HCT116 (cell line): ENCODE results near the gene PLEKHA6. TPM values are rescaled to one million over a fixed set of nuclear protein-coding genes. Genes with fewer than 3 reads are reported as not detected.

Experiments
- ATAC-seq: fragments of 200-7000 bp; cut with Tn5 transposase; 2 replicates; pipeline ENCODE4 v1.9.1; 2020; ENCODE audit warnings: mild to moderate bottlenecking, moderate library complexity
- BruUV-seq: library from RNA; stranded (reverse); fragments of 400-500 nt; replicated peaks from 2 replicates; lab custom pipeline; 2021; lab: Mats Ljungman, UMichigan
- CTCF ChIA-PET: fragments of 300-600 bp; sonication (Branson Sonifier 250); formaldehyde crosslinking; loops from one replicate; lab custom pipeline; 2021; ENCODE audit warnings: antibody characterized with exemption; lab: Charles Lee
- POLR2A ChIA-PET: fragments of 300-600, 350-600 bp; sonication (Branson Sonifier 250); formaldehyde crosslinking; loops from one replicate; lab custom pipeline; 2021; ENCODE audit warnings: antibody characterized with exemption; lab: Charles Lee
- RAD21 ChIA-PET, 2 experiments: fragments of 300-600 bp; sonication (Branson Sonifier 250); formaldehyde crosslinking; loops; one replicate each; lab custom pipeline; 2023; ENCODE audit warnings: low total read pairs in 2 of 2; ENCODE audit not compliant: uncharacterized antibody in 2 of 2, unreplicated experiment in 2 of 2, low non-redundant PET in 1 of 2; lab: Charles Lee
- DNase-seq: peaks from one replicate; pipeline ENCODE4 v3.0.0-alpha.2; 2010; ENCODE audit warnings: low read depth, low spot score
- H2AFZ ChIP-seq: fragments of 200-600 bp; shearing (Covaris generic), sonication (generic); 2 replicates; pipeline ENCODE4 v1.6.1; 2017; ENCODE audit warnings: low read depth, mixed run types, mixed read lengths, antibody characterized with exemption, low read length; ENCODE audit not compliant: poor library complexity, severe bottlenecking
- H3K27ac ChIP-seq: 2 replicates; pipeline ENCODE4 v1.5.1; 2012; ENCODE audit warnings: low read depth, low read length
- H3K27me3 ChIP-seq: fragments of 200-600 bp; sonication (generic); 2 replicates; pipeline ENCODE4 v1.6.1; 2016; ENCODE audit warnings: mixed run types, low read length, mixed read lengths; ENCODE audit not compliant: insufficient read depth
- H3K36me3 ChIP-seq, 2 experiments: fragments of 200-500 bp in 1 of 2; fragments of 200-600 bp in 1 of 2; sonication (Bioruptor generic) in 1 of 2; sonication (generic) in 1 of 2; 2 replicates each; pipeline versions ENCODE4 v1.5.1 to v1.6.1; 2014 to 2016; ENCODE audit warnings: low read length in 2 of 2, inconsistent platforms in 1 of 2, mixed read lengths in 1 of 2, mixed run types in 1 of 2; ENCODE audit not compliant: insufficient read depth in 2 of 2, control insufficient read depth in 1 of 2
- H3K4me1 ChIP-seq, 2 experiments: fragments of 200-600 bp in 1 of 2; sonication (generic) in 1 of 2; 2 replicates each; pipeline versions ENCODE4 v1.5.1 to v1.6.1; 2012 to 2017; ENCODE audit warnings: low read length in 2 of 2, inconsistent platforms in 1 of 2, mild to moderate bottlenecking in 1 of 2, mixed read lengths in 1 of 2, mixed run types in 1 of 2, moderate library complexity in 1 of 2; ENCODE audit not compliant: insufficient read depth in 2 of 2, control insufficient read depth in 1 of 2
- H3K4me2 ChIP-seq: fragments of 200-600 bp; sonication (generic); 2 replicates; pipeline ENCODE4 v1.6.1; 2017; ENCODE audit warnings: mixed run types, low read length, mixed read lengths
- H3K4me3 ChIP-seq, 2 experiments: fragments of 200-600 bp in 1 of 2; sonication (generic) in 1 of 2; replicated peaks in 1 of 2; 2 replicates each; pipeline ENCODE4 v1.5.1; 2011 to 2016; ENCODE audit warnings: low read length in 2 of 2, control low read depth in 1 of 2, low read depth in 1 of 2, mild to moderate bottlenecking in 1 of 2, mixed read lengths in 1 of 2, mixed run types in 1 of 2
- H3K79me2 ChIP-seq: fragments of 200-600 bp; sonication (generic); 2 replicates; pipeline ENCODE4 v1.6.1; 2017; ENCODE audit warnings: mild to moderate bottlenecking, mixed run types, low read length, moderate library complexity, mixed read lengths; ENCODE audit not compliant: insufficient read depth
- H3K9ac ChIP-seq: fragments of 200-600 bp; sonication (generic); 2 replicates; pipeline ENCODE4 v1.6.1; 2016; ENCODE audit warnings: low read length, mixed read lengths
- H3K9me2 ChIP-seq: fragments of 200-600 bp; sonication (generic), shearing (Covaris generic); 2 replicates; pipeline ENCODE4 v1.6.1; 2017; ENCODE audit warnings: mixed run types, mild to moderate bottlenecking, moderate library complexity; ENCODE audit not compliant: insufficient read depth
- H3K9me3 ChIP-seq, 2 experiments: fragments of 200-500 bp in 1 of 2; fragments of 200-600 bp in 1 of 2; sonication (Bioruptor generic) in 1 of 2; sonication (generic) in 1 of 2; 2 replicates each; pipeline ENCODE4 v1.6.1; 2014 to 2017; ENCODE audit warnings: low read length in 2 of 2, mixed read lengths in 2 of 2, inconsistent platforms in 1 of 2, low read depth in 1 of 2, mild to moderate bottlenecking in 1 of 2, mixed run types in 1 of 2, moderate library complexity in 1 of 2; ENCODE audit not compliant: control insufficient read depth in 1 of 2, insufficient read depth in 1 of 2
- H4K20me1 ChIP-seq: fragments of 200-600 bp; sonication (generic), shearing (Covaris generic); 2 replicates; pipeline ENCODE4 v1.6.1; 2017; ENCODE audit warnings: mixed run types, mild to moderate bottlenecking, moderate library complexity; ENCODE audit not compliant: insufficient read depth
- CBX3 ChIP-seq: IDR thresholded peaks from 2 replicates; pipeline ENCODE4 v1.6.1; 2012; ENCODE audit warnings: low read depth
- EGR1 ChIP-seq: IDR thresholded peaks from 2 replicates; pipeline ENCODE4 v1.6.1; 2012; ENCODE audit warnings: low read depth
- FOSL1 ChIP-seq: IDR thresholded peaks from 2 replicates; pipeline ENCODE4 v1.6.1; 2012; ENCODE audit warnings: low read depth
- POLR2A ChIP-seq: IDR thresholded peaks from 2 replicates; pipeline ENCODE4 v1.7.0; 2011; ENCODE audit warnings: borderline replicate concordance; ENCODE audit not compliant: insufficient read depth, insufficient read length; ENCODE audit errors: extremely low read depth
- POLR2AphosphoS5 ChIP-seq: IDR thresholded peaks from 2 replicates; pipeline ENCODE4 v1.6.1; 2011; ENCODE audit warnings: mild to moderate bottlenecking, low read depth, low read length, moderate library complexity
- SRF ChIP-seq: IDR thresholded peaks from 2 replicates; pipeline ENCODE4 v1.6.1; 2012; ENCODE audit warnings: low read depth
- TCF7L2 ChIP-seq: IDR thresholded peaks from 2 replicates; pipeline ENCODE4 v1.7.0; 2011; ENCODE audit warnings: borderline replicate concordance, inconsistent platforms; ENCODE audit not compliant: insufficient read depth, insufficient read length; ENCODE audit errors: extremely low read depth
- YY1 ChIP-seq: IDR thresholded peaks from 2 replicates; pipeline ENCODE4 v1.6.1; 2011; ENCODE audit warnings: low read length, low read depth, moderate library complexity, mild to moderate bottlenecking; ENCODE audit not compliant: insufficient replicate concordance; ENCODE audit errors: extremely low read depth
- ZNF274 ChIP-seq: fragments of 200-500 bp; sonication (Bioruptor generic); IDR thresholded peaks from 2 replicates; pipeline ENCODE4 v1.6.1; 2014; ENCODE audit warnings: mild to moderate bottlenecking, low read depth, low read length, inconsistent platforms
- intact Hi-C: fragments of 100-400 bp; cut with micrococcal nuclease; formaldehyde crosslinking; loops from 2 replicates; pipeline ENCODE4 v1.10.0; 2022
- total RNA-seq: library from RNA; stranded (reverse); gene quantifications from one replicate; pipeline ENCODE4 v1.2.1, GENCODE V29; 2021; ENCODE audit not compliant: unreplicated experiment
- TF ChIP-seq, protein P1 (sequence below), 3 experiments: fragments of 200-600 bp in 1 of 3; sonication (generic) in 1 of 3; IDR thresholded peaks in 2 of 3; conservative IDR thresholded peaks in 1 of 3; 2 replicates each; pipeline ENCODE4 v1.5.1; 2012 to 2017; ENCODE audit warnings: low read depth in 2 of 3, low read length in 2 of 3, antibody characterized with exemption in 1 of 3, borderline replicate concordance in 1 of 3, control low read depth in 1 of 3, mild to moderate bottlenecking in 1 of 3, mixed read lengths in 1 of 3, mixed run types in 1 of 3, moderate library complexity in 1 of 3; ENCODE audit not compliant: insufficient read depth in 1 of 3
- TF ChIP-seq, protein P2 (sequence below): IDR thresholded peaks from 2 replicates; pipeline ENCODE4 v1.6.1; 2012

The PLEKHA6 gene
- total RNA-seq, 1 experiment from 2014 or later, result 13.1 TPM

DNA sequence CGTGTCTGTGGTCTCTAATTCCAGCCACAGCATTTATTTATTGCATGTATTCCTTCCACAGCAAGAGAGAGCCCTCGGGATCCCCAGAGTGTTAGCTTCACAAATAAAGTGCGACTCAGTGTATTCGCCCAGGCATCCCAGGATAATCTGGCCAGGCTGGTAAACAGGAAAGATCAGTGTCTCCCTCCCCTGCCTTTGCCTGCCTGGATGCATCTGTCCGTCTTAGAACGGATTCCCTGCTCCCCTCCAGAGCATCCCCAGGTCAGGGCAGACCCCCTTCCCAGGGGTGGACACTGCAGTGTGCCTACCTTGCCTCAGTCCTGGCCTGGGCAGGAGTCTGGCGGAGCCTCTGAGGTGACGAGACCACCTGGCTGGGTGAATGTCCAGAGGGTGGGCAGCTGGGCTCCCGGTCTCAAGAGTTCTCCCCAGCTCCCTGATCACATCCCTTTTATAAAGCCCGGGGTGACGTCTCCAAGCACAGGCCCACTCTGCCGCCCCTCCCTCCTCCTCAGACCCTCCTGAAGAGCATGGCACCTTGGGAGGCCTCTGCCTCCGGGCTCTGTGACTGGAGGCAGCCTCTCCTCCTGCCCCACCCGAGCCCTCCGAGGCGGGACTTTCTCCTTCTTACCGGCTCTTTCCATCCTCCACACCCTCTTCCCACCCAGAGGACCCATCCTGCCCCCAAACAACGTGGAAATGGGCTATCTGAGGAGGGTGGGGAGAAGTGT, 163.5 kb downstream of the PLEKHA6 start, which contains the start of gene KISS1:
Gene KISS1 (minus strand): TSS at position 424 of the 728 bp plus-strand sequence. CDS start 3,615 bp downstream, outside the sequence.
- CTCF ChIA-PET, result interaction anchor here (2.7 kb wide), 1 partner anchor 11 kb away, joined by 31 read pairs; no protein-coding TSS in a partner anchor
- intact Hi-C loops, result no loop called here
- POLR2A ChIA-PET, result no interaction called here
- no peak within 1 kb of the TSS for H3K27ac ChIP-seq
- H3K4me2 ChIP-seq, result peak within 1 kb of the TSS; percentile 8; the same call in 1 of the 2 replicates
- H3K9ac ChIP-seq, result no peak within 1 kb of the TSS
- no peak within 1 kb of the TSS for H3K4me3 ChIP-seq
- ATAC-seq (no peak), DNase-seq (no peak)
- H3K4me1 ChIP-seq, result peaks cover 13 to 45% of the 10 kb centered on the region in 2 experiments
- BruUV-seq, result no TSS peak
- TF ChIP-seq YY1 (no peak), FOSL1 (no peak), CBX3 (no peak), POLR2A (no peak), EGR1 (no peak), TCF7L2 (no peak), POLR2AphosphoS5 (no peak), ZNF274 (no peak), SRF (no peak)
- TF ChIP-seq, protein P1, sequence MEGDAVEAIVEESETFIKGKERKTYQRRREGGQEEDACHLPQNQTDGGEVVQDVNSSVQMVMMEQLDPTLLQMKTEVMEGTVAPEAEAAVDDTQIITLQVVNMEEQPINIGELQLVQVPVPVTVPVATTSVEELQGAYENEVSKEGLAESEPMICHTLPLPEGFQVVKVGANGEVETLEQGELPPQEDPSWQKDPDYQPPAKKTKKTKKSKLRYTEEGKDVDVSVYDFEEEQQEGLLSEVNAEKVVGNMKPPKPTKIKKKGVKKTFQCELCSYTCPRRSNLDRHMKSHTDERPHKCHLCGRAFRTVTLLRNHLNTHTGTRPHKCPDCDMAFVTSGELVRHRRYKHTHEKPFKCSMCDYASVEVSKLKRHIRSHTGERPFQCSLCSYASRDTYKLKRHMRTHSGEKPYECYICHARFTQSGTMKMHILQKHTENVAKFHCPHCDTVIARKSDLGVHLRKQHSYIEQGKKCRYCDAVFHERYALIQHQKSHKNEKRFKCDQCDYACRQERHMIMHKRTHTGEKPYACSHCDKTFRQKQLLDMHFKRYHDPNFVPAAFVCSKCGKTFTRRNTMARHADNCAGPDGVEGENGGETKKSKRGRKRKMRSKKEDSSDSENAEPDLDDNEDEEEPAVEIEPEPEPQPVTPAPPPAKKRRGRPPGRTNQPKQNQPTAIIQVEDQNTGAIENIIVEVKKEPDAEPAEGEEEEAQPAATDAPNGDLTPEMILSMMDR (IDR thresholded peaks at IDR 0.05 in 2 of 3, conservative IDR thresholded peaks at IDR 0.05 in 1 of 3; ENCODE audit: borderline replicate concordance in 1 of 3, insufficient read depth in 1 of 3, low read depth in 2 of 3, low read length in 2 of 3), result no peak
- TF ChIP-seq, protein P2, sequence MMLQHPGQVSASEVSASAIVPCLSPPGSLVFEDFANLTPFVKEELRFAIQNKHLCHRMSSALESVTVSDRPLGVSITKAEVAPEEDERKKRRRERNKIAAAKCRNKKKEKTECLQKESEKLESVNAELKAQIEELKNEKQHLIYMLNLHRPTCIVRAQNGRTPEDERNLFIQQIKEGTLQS, result no peak
- TF ChIP-seq, all 23 proteins: peak for 0
- H3K27me3 ChIP-seq, result no peaks in the 10 kb centered on the region
- H3K9me2 ChIP-seq, result no peaks in the 10 kb centered on the region
- no peaks in the 10 kb centered on the region for H3K9me3 ChIP-seq
- H2AFZ ChIP-seq, result no peak within 1 kb of the TSS
- no peaks in the 10 kb centered on the region for H3K36me3 ChIP-seq
- no peaks in the 10 kb centered on the region for H4K20me1 ChIP-seq
- RAD21 ChIA-PET, result no interaction called here
- H3K79me2 ChIP-seq, result no peaks in the 10 kb centered on the region
